HG02885 (cell line): Measurements from ENCODE around the gene KIAA1549.

Experiments
- ATAC-seq: cut with Tn5 transposase; IDR thresholded peaks from one replicate; pipeline ENCODE4 v1.9.1; 2021; ENCODE audit warnings: mild to moderate bottlenecking; ENCODE audit not compliant: unreplicated experiment, poor library complexity

KIAA1549 gene

DNA sequence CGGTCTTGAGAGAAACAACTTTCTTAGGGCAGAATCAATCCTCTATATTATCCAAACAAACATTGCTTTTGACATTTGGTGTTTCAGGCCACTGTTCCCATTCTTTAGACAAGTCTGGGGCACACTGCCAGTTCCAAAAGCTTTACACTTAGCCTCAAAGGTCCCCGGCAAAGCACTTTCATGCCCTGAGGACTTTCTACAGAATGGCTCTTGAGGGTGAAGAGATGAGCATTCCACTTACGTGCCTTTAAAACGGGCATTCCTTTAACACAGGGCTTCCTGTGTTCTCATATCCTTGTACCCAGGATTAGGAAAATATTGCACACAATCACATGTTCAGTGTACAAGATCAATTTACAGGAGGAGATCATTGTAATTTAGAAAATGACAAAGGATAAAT, 196.5 kb downstream of the KIAA1549 start:
- no peak for ATAC-seq
